ENCODE results near the gene IDH3G.
A peak's percentile ranks its signal among the peaks of the same experiment; 100 is the strongest.
"Not testable (repeated sequence)": the region's sequence is repeated elsewhere in the genome, so short reads cannot be mapped to it uniquely, and the experiment has no call there.

The IDH3G gene

GRCh38 chrX:153794018-153794896, at the start of gene IDH3G, which contains the start of gene SSR4:
Gene IDH3G (minus strand): TSS chrX:153794375. CDS start chrX:153794326, 49 bp downstream.
Gene SSR4 (plus strand): TSS chrX:153794668. CDS start chrX:153794688, 20 bp downstream.
- DNase-seq (ENCODE audit: low spot score): peak; percentile 95

DNA sequence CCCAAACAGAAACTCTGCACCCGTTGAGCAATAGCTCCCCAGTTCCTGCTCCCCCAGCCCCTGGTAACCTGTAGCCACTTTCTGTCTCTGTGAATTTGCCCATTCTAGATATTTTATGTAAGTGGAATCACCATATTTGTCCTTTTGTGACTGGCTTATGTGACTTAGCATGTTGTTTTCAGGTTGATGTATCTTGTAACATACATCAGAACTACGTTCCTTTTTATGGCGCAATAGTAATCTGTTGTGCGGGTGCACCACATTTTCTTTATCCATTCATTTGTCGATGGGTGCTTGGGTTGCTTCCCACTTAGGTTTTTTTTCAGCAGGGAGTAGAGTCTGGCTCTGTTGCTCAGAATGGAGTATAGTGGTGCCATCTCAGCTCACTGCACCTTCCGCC, 42.7 kb upstream of the IDH3G start:
- no peak for DNase-seq (ENCODE audit: low spot score)

- DNase-seq (ENCODE audit: low spot score): no peak
Observed at GRCh38 chrX:153832728-153833127, 38.6 kb upstream of the IDH3G start.

DNA sequence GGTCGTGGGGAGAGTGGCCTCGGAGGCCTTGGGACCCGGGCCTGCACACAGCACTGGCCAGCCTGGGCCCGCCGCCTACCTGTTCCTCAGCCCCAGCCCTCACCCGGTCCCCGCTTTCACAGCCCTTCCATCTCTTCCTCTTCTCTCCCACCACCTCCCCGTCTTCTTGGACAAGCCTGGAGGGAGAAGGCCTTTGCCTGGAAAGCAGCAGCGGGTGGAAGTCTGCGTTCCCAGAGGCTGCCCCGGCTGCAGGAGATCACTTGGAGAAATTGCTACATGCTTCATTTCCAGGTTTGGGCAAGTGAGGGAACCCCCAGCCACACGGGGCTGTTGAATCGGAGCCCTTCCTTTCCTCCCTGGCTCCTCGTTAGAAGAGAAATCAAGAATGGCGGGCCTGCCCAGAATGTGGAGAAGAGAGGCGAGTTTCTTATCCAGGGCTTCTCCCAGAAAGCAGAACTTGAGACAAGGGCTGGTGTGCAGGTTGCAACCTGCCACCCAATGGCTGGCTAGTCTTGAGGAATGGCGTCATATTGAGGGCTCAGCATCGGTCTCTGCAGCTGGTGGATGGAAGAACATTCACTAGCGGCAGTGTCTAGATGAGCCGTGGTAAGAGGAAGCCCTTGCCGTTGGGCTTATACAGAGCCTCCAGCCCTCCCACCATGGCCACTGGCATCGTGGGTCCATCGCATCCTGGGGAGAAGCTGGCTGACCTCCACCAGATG, 37.4 kb upstream of the IDH3G start:
- no peak for DNase-seq (ENCODE audit: low spot score)

DNA sequence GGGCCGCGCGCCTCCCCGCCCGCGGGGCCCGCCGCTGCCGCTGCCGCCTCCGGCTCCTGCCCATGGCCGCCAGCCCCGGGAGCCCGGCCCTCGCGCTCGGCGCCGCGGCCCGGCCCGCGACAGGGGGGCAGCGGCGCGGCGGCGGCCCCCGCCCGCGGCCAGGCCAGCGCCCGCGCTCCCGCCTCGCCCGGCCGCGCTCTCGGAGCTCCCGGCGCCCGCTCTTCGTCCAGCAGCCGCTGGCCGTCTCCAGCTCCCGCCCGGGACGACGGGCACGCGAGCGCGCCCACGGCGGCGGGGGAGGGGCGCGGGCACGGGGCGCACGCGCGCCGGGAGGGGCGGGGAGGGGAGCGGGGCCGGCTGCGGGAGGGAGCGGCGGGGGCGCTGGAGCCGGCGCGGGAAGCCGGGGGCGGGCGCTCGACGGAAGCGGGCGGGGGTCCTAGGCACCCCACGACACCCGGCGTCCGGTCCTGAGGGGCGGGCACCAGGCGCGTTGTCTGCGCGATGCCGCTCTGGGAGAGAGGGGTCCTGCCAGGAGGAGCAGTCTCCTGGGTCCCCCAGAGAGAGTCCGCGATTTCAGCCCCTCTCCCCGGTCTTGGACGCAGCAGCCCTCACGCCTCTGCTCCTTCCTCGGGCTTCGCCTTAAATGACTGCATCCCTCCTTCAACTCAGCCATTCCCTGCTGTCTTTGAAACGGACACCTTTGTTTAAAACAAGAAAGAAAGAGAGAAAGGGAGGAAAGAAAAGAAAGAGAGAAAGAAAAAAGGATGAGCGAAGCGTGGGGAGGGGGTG, 36.7 kb upstream of the IDH3G start:
- DNase-seq (ENCODE audit: low spot score): no peak

DNA sequence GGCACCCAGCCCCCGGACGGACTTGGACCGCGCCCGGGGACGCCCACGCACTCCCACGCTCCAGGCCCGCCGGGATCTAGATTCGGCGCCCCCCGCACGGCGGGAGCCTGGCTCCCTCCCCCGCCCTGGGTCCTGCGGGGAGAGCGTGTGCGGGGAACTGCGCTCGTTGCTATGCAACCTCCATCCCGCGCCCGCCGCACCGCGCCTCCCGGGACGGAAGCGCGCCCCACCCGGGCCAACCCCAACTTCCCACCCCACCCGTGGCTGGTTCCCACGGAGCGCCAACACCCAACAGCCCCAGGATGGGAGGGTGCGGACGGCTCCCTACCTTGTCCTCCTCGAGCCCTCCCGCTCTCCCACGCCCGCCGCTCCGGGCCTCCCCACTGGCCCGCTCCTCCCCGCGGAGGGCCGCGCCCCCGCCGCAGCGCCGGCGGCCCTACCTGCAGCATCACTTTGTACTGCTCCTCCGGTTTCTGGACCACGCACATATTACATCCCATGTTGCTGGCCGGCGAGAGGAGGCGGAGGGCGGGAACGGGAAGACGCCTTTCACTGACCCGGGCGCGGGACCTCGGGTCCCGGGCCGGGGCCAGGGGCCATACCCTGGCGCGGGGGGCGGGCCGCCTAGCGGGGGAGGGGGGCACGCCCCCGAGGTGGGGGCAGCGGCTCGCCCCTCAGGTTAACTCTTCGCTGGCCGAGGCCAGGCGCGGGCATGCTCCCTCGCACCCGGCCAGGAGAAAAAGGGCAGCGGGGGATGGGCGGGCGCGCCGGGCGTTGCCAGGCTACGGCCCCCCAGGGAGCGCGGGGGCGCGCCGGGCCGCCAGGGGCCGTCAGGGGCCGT, 35.8 kb upstream of the IDH3G start, which contains the start of gene PDZD4:
Gene PDZD4 (minus strand): TSS at position 746 of the 841 bp plus-strand sequence. CDS start 246 bp downstream, at position 500.
- no peak for DNase-seq (ENCODE audit: low spot score)

DNA sequence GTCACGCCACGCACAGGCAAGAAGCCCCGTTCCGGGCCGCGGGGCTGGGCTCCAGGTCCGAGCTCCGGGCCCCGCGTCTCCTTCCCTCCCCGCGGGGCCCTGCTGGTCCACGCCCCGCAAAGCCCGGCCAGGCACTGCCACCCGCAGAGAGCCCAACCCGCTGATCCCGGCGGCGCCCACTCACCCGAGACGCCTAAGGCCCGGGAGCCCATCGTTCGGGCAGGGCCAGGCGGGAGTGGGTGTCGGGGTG, 35.3 kb upstream of the IDH3G start:
- no peak for DNase-seq (ENCODE audit: low spot score)

- no peak for DNase-seq (ENCODE audit: low spot score)
Observed at GRCh38 chrX:153828723-153829548, 34.8 kb upstream of the IDH3G start.

- DNase-seq (ENCODE audit: low spot score): no peak
Observed at GRCh38 chrX:153828308-153828707, 34.1 kb upstream of the IDH3G start.

DNA sequence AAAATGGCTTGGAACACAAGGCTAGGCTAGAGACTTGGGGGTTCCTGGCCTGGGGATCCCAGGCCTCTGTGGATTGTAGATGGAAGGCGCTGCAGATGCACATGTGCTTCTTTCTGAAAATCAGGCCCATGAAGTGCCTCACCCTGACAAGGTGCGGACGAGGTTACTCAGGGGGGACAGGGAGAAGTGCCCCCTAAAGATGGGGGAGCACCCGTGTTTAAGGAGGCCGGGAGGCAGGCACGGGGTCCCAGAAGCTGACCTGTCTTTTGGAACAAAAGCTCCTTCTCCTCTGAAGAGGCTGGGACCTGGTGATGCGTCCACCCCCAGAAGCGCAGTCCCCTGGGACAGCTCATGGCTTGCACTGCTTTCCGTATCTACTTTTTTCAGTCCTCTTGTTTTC, 33.7 kb upstream of the IDH3G start:
- no peak for DNase-seq (ENCODE audit: low spot score)

DNA sequence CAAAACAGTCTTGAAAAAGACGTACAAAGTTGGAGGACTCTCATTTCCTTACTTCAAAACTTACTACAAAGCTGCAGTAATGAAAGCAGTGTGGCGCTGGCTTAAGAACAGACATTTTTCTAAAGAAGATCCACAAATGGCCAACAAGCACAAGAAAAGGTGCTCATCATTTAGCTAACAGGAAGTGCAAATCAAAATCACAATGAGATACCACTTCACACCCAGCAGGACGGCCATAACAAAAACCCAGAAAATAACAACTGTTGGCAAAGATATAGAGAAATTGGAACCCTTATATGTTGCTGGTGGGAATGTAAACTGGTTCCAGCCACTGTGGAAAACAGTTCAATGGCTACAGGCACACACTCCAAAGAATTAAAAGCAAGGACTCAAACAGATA, 32.8 kb upstream of the IDH3G start:
- no peak for DNase-seq (ENCODE audit: low spot score)

DNA sequence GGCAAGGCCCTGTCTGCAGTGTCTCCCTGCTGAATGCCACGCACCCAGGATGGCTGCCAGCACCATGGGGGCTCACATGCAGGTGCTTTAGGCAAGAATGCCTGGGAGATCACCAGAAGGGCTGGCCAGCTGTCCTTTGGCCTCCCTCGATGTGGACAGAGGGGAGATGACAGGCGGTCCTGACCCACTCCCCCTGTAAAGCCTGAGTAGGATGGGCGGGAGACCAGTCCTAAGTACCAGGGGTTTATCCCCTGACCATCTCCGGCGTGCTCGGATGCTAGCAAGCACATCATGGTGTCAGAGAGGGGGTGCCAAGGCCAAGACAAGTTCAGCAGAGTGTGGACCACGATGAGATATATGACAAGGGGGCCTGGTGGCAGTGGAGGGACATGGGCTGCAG, 30.9 kb upstream of the IDH3G start:
- DNase-seq (ENCODE audit: low spot score): no peak

- DNase-seq (ENCODE audit: low spot score): no peak
Observed at GRCh38 chrX:153824348-153824747, 30.2 kb upstream of the IDH3G start.

DNA sequence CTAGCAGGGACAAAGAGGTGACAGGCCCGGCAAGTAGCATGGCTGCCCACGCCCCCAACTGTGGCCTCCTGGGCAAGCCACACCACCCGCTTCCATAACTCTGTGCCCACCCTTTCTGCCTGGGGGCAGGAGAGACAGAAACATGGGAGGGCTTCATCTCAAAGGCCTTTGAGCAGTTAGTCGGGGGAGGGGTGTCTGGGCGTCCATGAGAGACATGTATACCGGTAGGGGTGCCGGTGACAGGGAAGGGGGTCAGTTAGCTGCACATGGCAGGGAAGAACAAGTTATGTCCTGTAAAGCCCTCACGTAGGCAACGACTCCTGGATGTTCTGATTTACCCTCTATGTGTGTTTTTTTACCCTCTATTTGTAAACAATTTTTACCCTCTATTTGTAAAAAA, 26.9 kb upstream of the IDH3G start:
- no peak for DNase-seq (ENCODE audit: low spot score)

- DNase-seq (ENCODE audit: low spot score): no peak
Observed at GRCh38 chrX:153820601-153821000, 26.4 kb upstream of the IDH3G start.

DNA sequence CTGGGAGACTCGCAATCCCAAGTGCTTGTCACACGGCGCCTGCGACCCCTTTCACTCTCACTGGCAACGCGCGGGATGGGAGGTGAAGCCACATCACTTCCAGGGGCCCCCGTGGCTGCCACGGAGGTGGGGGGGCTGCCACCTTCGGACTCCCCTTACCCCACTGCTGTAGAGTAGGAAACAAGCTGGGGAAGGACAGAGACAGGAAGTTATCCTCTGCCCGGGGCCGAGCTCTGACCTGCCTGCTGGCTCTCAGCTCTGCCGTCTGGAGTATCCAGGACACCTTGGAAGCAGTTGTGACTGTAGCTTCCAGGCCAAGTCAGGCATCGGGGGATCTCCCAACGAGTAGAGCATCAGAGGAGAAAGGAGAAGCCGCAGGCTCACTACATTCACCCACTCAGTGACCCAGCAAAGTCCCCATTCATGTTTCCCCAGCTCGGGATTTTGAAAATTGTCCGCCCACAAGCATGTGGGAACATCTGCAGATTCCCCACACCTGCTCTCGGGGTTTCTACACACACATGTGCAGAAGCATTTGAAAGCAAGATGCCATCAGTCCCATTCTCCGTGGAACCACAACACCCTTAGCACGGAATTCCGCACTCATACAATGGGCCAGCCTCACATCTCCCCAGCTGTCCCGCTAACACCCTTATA, 25.3 kb upstream of the IDH3G start:
- DNase-seq (ENCODE audit: low spot score): no peak

- DNase-seq (ENCODE audit: low spot score): peak; percentile 31
Observed at GRCh38 chrX:153818571-153819383, 24.6 kb upstream of the IDH3G start.

DNA sequence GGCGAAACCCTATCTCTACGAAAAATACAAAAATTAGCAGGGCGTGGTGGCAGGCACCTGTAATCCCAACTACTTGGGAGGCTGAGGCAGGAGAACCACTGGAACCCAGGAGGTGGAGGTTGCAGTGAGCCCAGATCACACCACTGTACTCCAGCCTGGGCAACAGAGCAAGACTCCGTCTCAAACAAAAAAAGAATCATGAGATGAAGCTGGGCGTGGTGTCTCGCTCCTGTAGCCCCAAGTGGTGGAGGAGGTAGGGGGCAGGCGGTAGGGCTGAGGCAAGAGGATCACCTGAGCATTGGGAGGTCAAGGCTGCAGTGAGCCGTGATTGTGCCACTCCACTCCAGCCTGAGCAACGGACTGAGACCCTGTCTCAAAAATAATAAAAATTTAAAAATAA, 23.9 kb upstream of the IDH3G start:
- not testable (repeated sequence) for DNase-seq (ENCODE audit: low spot score)

Measured in CD4-positive, alpha-beta T cell treated with Interleukin-2 at 100 ng/mL for 4 hours (primary cell).